Testis (tissue), 3 donors: ENCODE results near the gene UBE2E3. TPM values are rescaled to one million over a fixed set of nuclear protein-coding genes. Genes with fewer than 3 reads are reported as not detected.
"Not testable (repeated sequence)": the region's sequence is repeated elsewhere in the genome, so short reads cannot be mapped to it uniquely, and the experiment has no call there.

Experiments used
- DNase-seq: peaks from one replicate; pipeline ENCODE4 v3.0.0-alpha.2; 2019
- H3K27ac ChIP-seq, 2 donors: fragments of 200-600 bp; sonication (generic); one replicate each; pipeline ENCODE4 v1.5.1; 2019
- H3K27me3 ChIP-seq: fragments of 200-600 bp; sonication (generic); one replicate; pipeline ENCODE4 v1.5.1; 2019
- H3K36me3 ChIP-seq: fragments of 200-600 bp; sonication (generic); one replicate; pipeline ENCODE4 v1.5.1; 2017; ENCODE audit warnings: low read depth; ENCODE audit errors: missing control alignments
- H3K4me1 ChIP-seq: fragments of 200-600 bp; sonication (generic); one replicate; pipeline ENCODE4 v1.5.1; 2019
- H3K4me3 ChIP-seq, 2 donors: fragments of 200-600 bp; sonication (generic); one replicate each; pipeline ENCODE4 v1.5.1; 2017 to 2019
- H3K9me3 ChIP-seq: fragments of 200-600 bp; sonication (generic); one replicate; pipeline ENCODE4 v1.5.1; 2017
- POLR2A ChIP-seq: fragments of 450-650 bp; IDR thresholded peaks from one replicate; pipeline ENCODE4 v1.6.1; 2017; ENCODE audit warnings: antibody characterized with exemption, mild to moderate bottlenecking, moderate library complexity
- WGBS, 2 donors: methylation state at CpG; one replicate each; pipeline ENCODE4 v1.1.5; 2018; 5-methylcytosine and 5-hydroxymethylcytosine counted together
- intact Hi-C: fragments of 100-400 bp; cut with DNase I; formaldehyde crosslinking; loops from one replicate; pipeline ENCODE4 v1.15.1; 2023; ENCODE audit warnings: low total_unique reads
- polyA plus RNA-seq: library from polyadenylated mRNA; stranded (reverse); fragments of 350-450 nt; fragmentation: Illumina TruSeq; extraction: RNeasy Lipid Tissue Mini Kit (QIAGEN cat#74804); gene quantifications from one replicate; pipeline ENCODE4 v1.2.3, GENCODE V29; 2014; ENCODE audit warnings: low read depth, low replicate concordance; ENCODE audit not compliant: insufficient read depth
- total RNA-seq, 2 donors: library from RNA; depleted of rRNA; stranded (reverse); fragments of >200 nt; gene quantifications; one replicate each; pipeline ENCODE4 v1.2.3, GENCODE V29; 2016
- TF ChIP-seq, protein P1 (sequence below), 3 experiments: fragments of 450-650 bp in 2 of 3; fragments of 200-600 bp in 1 of 3; sonication (generic) in 1 of 3; IDR thresholded peaks; one replicate each; pipeline ENCODE4 v1.5.1; 2016 to 2019; ENCODE audit warnings: antibody characterized with exemption in 3 of 3, mild to moderate bottlenecking in 2 of 3, moderate library complexity in 1 of 3

The UBE2E3 gene
- total and polyA plus RNA-seq, 3 donors from 2014 or later, result 111 to 138 (median 113) TPM

DNA sequence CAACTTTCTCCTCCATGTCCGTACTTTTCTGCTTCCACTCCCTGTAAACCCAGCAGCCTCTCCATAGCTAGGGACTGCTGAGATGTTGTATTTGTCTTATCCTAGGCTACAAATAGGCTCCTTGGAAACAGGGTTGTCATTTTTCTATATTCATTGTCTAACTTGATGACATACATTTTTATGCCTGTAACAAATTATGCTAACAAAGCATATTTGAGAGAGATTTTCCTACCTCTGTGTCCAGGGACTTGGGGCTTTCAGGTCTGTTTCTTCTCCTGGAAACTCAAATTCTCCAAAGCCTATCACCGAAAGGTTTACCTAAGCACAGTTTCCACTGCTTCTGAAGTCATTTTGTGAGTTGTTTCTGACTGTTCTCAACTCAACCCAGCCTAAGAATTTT lies 102.7 kb downstream of the UBE2E3 start:
- no peak overlapping the region for H3K4me3 ChIP-seq
- no peaks in the 10 kb centered on the region for H3K36me3 ChIP-seq
- no peaks in the 10 kb centered on the region for H3K9me3 ChIP-seq
- TF ChIP-seq, protein P1, sequence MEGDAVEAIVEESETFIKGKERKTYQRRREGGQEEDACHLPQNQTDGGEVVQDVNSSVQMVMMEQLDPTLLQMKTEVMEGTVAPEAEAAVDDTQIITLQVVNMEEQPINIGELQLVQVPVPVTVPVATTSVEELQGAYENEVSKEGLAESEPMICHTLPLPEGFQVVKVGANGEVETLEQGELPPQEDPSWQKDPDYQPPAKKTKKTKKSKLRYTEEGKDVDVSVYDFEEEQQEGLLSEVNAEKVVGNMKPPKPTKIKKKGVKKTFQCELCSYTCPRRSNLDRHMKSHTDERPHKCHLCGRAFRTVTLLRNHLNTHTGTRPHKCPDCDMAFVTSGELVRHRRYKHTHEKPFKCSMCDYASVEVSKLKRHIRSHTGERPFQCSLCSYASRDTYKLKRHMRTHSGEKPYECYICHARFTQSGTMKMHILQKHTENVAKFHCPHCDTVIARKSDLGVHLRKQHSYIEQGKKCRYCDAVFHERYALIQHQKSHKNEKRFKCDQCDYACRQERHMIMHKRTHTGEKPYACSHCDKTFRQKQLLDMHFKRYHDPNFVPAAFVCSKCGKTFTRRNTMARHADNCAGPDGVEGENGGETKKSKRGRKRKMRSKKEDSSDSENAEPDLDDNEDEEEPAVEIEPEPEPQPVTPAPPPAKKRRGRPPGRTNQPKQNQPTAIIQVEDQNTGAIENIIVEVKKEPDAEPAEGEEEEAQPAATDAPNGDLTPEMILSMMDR (IDR thresholded peaks at IDR 0.05), result no peak
- TF ChIP-seq POLR2A, result no peak
- H3K4me1 ChIP-seq, result no peaks in the 10 kb centered on the region
- H3K27ac ChIP-seq, result no peak overlapping the region
- H3K27me3 ChIP-seq, result no peaks in the 10 kb centered on the region
- 92 to 98% methylated on average over 2 of the region's 2 CpGs for WGBS, 2 donors
- intact Hi-C loops, result no loop called here
- no peak for DNase-seq

DNA sequence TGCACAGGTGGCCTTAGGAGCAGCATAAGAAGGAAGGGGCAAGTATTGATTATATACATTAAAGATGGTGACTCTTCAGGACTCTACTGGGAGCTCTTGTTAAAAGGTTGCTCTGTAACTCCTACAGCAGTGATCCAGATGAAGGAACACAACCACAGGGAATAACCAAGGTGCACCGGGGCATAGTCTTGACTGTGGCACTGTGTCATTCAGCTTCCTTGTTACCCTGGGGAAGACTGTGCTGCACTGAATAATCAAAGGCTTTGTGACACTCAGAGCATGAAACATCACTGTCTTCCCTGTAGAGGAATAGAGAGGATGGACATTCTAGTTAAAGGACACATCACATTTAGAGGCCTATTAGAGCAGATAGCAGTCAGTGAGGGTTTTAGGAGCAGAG lies 105.3 kb downstream of the UBE2E3 start:
- Histone ChIP-seq H3K4me3 (no peak overlapping the region), H3K9me3 (no peaks in the 10 kb centered on the region), H3K4me1 (no peaks in the 10 kb centered on the region), H3K27me3 (no peaks in the 10 kb centered on the region), H3K36me3 (no peaks in the 10 kb centered on the region), H3K27ac (no peak overlapping the region)
- no peak for TF ChIP-seq POLR2A
- TF ChIP-seq, protein P1 (IDR thresholded peaks at IDR 0.05), result no peak
- intact Hi-C loops, result no loop called here
- DNase-seq, result no peak
- WGBS, 2 donors, result 100% methylated on average over 1 of the region's 1 CpG

DNA sequence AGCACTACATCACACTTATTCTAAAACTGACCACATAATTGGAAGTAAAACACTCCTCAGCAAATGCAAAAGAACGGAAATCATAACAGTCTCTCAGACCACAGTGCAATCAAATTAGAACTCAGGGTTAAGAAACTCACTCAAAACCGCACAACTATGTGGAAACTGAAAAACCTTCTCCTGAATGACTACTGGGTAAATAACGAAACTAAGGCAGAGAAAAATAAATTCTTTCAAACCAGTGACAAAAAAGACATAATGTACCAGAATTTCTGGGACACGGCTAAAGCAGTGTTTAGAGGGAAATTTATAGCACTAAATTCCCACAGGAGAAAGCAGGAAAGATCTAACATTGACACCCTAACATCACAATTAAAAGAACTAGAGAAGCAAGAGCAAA lies 111.5 kb downstream of the UBE2E3 start:
- intact Hi-C loops, H3K9me3 ChIP-seq, H3K27me3 ChIP-seq, H3K36me3 ChIP-seq, H3K4me3 ChIP-seq, H3K4me1 ChIP-seq, H3K27ac ChIP-seq, DNase-seq: not testable (repeated sequence)
- WGBS, 2 donors, result 85 to 95% methylated on average over 4 of the region's 4 CpGs

DNA sequence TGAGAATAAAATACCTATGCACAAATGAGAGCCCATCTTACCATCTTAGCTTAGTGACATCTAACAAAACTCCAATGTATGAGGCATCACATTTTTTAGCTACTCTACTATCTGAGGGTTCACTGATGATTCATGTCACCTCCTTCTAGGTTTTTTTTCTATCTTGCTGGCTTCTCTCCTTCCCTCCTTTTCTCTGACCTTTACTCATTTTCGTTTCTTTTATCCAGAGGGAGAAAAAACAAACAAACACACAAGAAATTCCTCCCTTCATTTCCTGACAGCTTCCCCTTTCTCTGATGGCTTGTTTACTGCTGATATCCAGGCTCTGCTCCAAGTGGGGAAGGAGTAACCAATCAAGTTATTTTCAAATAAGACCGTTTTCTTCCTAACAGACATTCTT lies 115.1 kb downstream of the UBE2E3 start:
- Histone ChIP-seq H3K27me3 (no peaks in the 10 kb centered on the region), H3K27ac (no peak overlapping the region), H3K36me3 (no peaks in the 10 kb centered on the region), H3K9me3 (no peaks in the 10 kb centered on the region), H3K4me1 (no peaks in the 10 kb centered on the region), H3K4me3 (no peak overlapping the region)
- TF ChIP-seq POLR2A, result no peak
- TF ChIP-seq, protein P1 (IDR thresholded peaks at IDR 0.05), result no peak
- DNase-seq, result no peak
- WGBS, 2 donors, result 16 to 32% methylated on average over 2 of the region's 2 CpGs
- intact Hi-C loops, result no loop called here

DNA sequence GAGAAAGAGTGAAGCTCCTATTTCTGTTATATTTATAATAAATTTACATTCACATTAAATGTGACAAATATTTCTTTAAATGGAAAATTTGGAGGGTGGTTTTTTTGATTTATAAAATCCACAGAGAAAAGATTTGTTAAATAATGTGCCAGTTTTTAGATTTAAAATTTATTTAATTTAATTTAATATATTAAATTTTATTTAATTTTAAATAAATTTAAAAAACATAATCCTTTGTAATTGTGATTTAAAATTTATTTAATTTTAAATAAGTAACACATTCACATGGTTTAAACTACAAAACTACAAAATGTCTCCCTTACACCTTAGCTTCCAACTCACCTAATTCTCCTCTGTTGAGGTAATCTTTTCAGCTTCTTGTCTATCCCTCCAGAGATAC lies 123.3 kb downstream of the UBE2E3 start:
- no peaks in the 10 kb centered on the region for H3K27me3 ChIP-seq
- H3K36me3 ChIP-seq, result no peaks in the 10 kb centered on the region
- H3K4me1 ChIP-seq, result no peaks in the 10 kb centered on the region
- TF ChIP-seq, protein P1 (IDR thresholded peaks at IDR 0.05), result no peak
- TF ChIP-seq POLR2A, result no peak
- H3K4me3 ChIP-seq, result no peak overlapping the region
- H3K9me3 ChIP-seq, result no peaks in the 10 kb centered on the region
- DNase-seq, result no peak
- intact Hi-C loops, result no loop called here
- no peak overlapping the region for H3K27ac ChIP-seq
